ENCODE measurements around the gene ZBTB32.

DNA sequence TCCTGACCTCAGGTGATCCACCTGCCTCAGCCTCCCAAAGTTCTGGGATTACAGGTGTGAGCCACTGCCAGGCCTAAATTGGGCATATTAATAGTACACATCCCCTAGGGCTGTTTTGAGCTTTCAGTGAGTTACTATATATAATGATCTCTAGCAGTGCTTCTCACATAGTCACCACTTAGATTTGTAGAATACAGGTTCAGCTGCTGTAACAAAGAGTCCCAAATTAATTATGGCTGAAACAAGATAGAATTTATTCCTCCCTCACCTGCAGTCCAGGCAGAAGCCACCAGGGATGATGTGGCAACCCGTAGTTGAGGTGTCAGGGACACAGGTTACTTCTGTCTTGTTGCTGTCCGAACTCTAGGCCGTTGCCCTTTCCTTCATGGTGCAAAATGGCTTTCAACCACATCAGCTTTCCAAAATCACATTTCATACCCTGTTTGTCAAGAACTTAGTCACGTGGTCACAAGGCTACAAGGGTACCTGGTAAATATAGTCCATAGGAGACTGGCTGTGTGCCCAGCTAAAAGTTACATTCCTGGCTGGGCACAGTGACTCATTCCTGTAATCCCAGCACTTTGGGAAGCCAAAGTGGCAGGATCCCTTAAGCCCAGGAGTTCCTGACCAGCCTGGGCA lies 56.5 kb downstream of the ZBTB32 start:
- TF ChIP-seq, protein P1, sequence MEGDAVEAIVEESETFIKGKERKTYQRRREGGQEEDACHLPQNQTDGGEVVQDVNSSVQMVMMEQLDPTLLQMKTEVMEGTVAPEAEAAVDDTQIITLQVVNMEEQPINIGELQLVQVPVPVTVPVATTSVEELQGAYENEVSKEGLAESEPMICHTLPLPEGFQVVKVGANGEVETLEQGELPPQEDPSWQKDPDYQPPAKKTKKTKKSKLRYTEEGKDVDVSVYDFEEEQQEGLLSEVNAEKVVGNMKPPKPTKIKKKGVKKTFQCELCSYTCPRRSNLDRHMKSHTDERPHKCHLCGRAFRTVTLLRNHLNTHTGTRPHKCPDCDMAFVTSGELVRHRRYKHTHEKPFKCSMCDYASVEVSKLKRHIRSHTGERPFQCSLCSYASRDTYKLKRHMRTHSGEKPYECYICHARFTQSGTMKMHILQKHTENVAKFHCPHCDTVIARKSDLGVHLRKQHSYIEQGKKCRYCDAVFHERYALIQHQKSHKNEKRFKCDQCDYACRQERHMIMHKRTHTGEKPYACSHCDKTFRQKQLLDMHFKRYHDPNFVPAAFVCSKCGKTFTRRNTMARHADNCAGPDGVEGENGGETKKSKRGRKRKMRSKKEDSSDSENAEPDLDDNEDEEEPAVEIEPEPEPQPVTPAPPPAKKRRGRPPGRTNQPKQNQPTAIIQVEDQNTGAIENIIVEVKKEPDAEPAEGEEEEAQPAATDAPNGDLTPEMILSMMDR (IDR thresholded peaks at IDR 0.05) = no peak
- no peak for TF ChIP-seq POLR2A (IDR thresholded peaks at IDR 0.05)
